Endothelial cell (in vitro differentiated cells): ENCODE results near the gene XYLT1. TPM values are rescaled to one million over a fixed set of nuclear protein-coding genes. Genes with fewer than 3 reads are reported as not detected.

Source experiments
- DNase-seq: peaks from one replicate; pipeline ENCODE4 v3.0.0; 2021; ENCODE audit warnings: low spot score
- H3K27ac Mint-ChIP-seq: one replicate; pipeline ENCODE4 v1.8.0; 2021; ENCODE audit warnings: mixed read lengths, inconsistent platforms; ENCODE audit not compliant: unreplicated experiment
- H3K27me3 Mint-ChIP-seq: one replicate; pipeline ENCODE4 v1.8.0; 2021; ENCODE audit warnings: mild to moderate bottlenecking, moderate library complexity, mixed read lengths, inconsistent platforms; ENCODE audit not compliant: unreplicated experiment
- H3K36me3 Mint-ChIP-seq: one replicate; pipeline ENCODE4 v1.8.0; 2021; ENCODE audit warnings: mild to moderate bottlenecking, low read depth, mixed read lengths, inconsistent platforms; ENCODE audit not compliant: unreplicated experiment
- H3K4me1 Mint-ChIP-seq: one replicate; pipeline ENCODE4 v1.8.0; 2021; ENCODE audit warnings: mild to moderate bottlenecking, mixed read lengths, inconsistent platforms; ENCODE audit not compliant: unreplicated experiment
- H3K4me3 Mint-ChIP-seq: one replicate; pipeline ENCODE4 v1.8.0; 2021; ENCODE audit warnings: mild to moderate bottlenecking, mixed read lengths, inconsistent platforms; ENCODE audit not compliant: unreplicated experiment
- H3K9me3 Mint-ChIP-seq: one replicate; pipeline ENCODE4 v1.8.0; 2021; ENCODE audit warnings: mixed read lengths, inconsistent platforms; ENCODE audit not compliant: unreplicated experiment
- total RNA-seq: library from RNA; stranded (reverse); fragmentation: NEBNext Ultra II Directional; extraction: Animal tissue kit (Norgen Biotek cat#: 25700); gene quantifications from one replicate; pipeline ENCODE4 v1.2.1, GENCODE V29; 2021; ENCODE audit not compliant: unreplicated experiment
- TF ChIP-seq, protein P1 (sequence below): fragments of 200-600 bp; sonication (generic); IDR thresholded peaks from one replicate; pipeline ENCODE4 v1.5.0; 2021; ENCODE audit warnings: antibody characterized with exemption; ENCODE audit not compliant: unreplicated experiment

The XYLT1 gene
- total RNA-seq, 1 donor from 2014 or later = 11.1 TPM

DNA sequence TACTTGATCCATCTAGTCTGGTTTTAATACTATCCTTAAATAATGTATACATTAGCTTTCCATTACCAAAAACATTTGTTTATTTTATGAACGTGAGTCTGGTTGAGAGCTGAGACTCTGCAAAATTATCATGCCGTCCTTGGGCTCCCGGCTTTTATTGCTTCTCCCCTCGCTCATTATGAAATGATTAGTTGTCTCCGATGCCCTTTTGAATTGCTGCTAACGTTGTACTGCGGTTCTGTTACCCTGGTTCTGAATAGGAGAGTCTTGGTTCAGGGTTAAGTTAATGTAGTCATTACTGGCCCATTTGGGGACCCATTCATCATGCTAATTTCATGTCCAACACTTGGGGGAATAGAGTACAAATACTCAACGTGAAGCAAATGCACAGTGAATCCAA lies 12.8 kb downstream of the XYLT1 start:
- peaks cover 4% of the 10 kb centered on the region for H3K4me1 Mint-ChIP-seq
- TF ChIP-seq, protein P1, sequence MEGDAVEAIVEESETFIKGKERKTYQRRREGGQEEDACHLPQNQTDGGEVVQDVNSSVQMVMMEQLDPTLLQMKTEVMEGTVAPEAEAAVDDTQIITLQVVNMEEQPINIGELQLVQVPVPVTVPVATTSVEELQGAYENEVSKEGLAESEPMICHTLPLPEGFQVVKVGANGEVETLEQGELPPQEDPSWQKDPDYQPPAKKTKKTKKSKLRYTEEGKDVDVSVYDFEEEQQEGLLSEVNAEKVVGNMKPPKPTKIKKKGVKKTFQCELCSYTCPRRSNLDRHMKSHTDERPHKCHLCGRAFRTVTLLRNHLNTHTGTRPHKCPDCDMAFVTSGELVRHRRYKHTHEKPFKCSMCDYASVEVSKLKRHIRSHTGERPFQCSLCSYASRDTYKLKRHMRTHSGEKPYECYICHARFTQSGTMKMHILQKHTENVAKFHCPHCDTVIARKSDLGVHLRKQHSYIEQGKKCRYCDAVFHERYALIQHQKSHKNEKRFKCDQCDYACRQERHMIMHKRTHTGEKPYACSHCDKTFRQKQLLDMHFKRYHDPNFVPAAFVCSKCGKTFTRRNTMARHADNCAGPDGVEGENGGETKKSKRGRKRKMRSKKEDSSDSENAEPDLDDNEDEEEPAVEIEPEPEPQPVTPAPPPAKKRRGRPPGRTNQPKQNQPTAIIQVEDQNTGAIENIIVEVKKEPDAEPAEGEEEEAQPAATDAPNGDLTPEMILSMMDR = no peak
- H3K27ac Mint-ChIP-seq = no peak overlapping the region
- no peak overlapping the region for H3K4me3 Mint-ChIP-seq
- H3K27me3 Mint-ChIP-seq = peaks cover 1% of the 10 kb centered on the region
- H3K9me3 Mint-ChIP-seq = no peaks in the 10 kb centered on the region
- no peaks in the 10 kb centered on the region for H3K36me3 Mint-ChIP-seq
- no peak for DNase-seq

DNA sequence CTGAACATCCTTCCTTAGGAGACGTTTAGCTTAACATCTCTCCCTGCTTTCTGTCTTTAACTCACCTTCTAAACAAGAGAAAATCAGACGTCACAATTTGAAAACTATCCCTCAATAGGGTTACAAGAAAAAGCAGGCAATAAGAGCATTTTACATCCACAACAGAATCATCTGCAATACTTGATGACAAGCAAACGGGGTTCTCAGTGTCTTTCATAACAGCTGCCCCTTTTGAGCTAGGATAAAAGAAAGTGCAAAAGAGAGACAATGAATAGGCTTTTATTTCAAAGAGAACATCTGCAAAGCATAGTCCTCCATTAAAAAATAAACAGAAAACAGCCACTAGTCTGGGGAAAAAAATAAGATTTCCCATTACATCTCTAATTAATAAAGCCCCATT lies 13.2 kb downstream of the XYLT1 start:
- no peak for DNase-seq
- H3K27ac Mint-ChIP-seq = no peak overlapping the region
- H3K4me1 Mint-ChIP-seq = no peaks in the 10 kb centered on the region
- H3K27me3 Mint-ChIP-seq = peaks cover 1% of the 10 kb centered on the region
- H3K36me3 Mint-ChIP-seq = no peaks in the 10 kb centered on the region
- no peak overlapping the region for H3K4me3 Mint-ChIP-seq
- H3K9me3 Mint-ChIP-seq = no peaks in the 10 kb centered on the region
- TF ChIP-seq, protein P1 = no peak

DNA sequence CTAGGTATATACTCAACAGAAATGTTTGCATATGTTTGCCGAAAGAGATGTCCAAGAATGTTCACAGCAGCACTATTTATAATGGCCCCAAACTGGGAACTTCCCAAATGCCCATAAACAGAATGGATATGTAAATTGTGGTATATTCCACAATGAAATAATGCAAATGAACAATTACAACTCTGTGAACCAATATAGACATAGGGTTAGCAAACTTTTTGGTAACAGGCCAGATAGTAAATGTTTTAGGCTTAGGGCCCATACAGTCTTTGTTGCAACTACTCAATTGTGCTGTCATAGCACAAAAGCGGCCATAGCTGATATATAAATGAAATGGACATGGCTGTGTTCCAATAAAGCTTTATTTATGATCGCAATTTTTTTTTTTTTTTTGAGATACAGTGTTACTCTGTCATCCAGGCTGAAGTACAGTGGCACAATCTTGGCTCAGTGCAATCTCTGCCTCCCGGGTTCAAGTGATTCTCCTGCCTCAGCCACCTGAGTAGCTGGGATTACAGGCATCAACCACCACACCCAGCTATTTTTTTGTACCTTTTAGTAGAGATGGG lies 16.5 kb downstream of the XYLT1 start:
- no peak for DNase-seq
- H3K4me1 Mint-ChIP-seq = no peaks in the 10 kb centered on the region
- no peak overlapping the region for H3K27ac Mint-ChIP-seq
- no peaks in the 10 kb centered on the region for H3K27me3 Mint-ChIP-seq
- TF ChIP-seq, protein P1 = no peak
- no peaks in the 10 kb centered on the region for H3K36me3 Mint-ChIP-seq
- H3K4me3 Mint-ChIP-seq = no peak overlapping the region
- H3K9me3 Mint-ChIP-seq = no peaks in the 10 kb centered on the region

DNA sequence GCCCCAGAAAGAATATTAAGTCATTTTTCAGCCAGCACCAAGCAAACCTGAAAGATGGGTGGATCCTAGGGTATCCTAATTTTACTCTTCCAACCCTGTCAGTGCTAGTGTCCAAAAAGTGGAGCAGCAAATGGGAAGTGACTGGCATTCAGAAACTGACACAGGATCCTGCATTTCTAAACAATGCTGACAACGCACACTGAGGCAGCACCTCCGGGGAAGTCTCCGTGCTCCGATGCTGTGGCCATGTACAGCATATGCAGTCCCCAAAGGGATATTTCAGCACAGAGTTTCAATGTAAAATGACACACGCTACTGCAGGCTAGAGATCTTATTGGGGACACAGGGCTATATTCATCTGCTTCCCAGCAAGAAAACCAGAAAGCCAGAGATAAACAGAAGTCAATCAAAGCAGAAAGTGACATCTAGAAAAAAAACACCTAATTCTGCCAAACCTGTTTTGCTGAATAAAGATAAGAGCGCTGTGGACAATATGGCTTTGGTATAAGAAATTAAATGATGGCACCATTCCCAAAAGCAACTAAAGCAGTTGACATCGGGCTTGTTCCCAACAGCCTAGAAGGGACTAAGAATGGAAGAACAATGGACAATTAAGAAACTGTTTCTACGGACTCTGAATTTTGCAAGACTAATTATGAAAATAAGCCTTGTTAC lies 17.3 kb downstream of the XYLT1 start:
- Mint-ChIP-seq H3K4me3 (no peak overlapping the region), H3K27me3 (no peaks in the 10 kb centered on the region), H3K4me1 (no peaks in the 10 kb centered on the region), H3K27ac (no peak overlapping the region), H3K36me3 (no peaks in the 10 kb centered on the region), H3K9me3 (no peaks in the 10 kb centered on the region)
- TF ChIP-seq, protein P1 = no peak
- no peak for DNase-seq

DNA sequence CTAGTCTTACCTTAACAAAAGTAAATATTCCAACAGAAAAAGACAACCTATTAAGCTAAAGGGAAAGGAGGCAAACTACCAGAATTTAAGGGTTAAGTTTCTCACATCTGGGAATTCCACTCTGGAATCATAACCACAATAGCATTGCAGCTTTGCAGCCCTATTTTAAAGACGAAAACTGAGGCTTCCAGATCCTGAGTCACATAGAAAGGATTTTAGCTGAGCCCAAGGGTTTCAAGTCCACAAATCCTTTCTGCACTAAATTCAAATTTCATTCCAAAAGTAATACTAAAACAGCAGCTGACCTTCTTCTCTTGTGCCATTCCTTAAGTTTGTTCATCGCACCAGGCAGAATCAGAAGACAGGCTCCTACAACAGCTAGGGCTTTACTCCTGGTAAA lies 17.8 kb downstream of the XYLT1 start:
- no peaks in the 10 kb centered on the region for H3K9me3 Mint-ChIP-seq
- H3K27ac Mint-ChIP-seq = no peak overlapping the region
- H3K36me3 Mint-ChIP-seq = no peaks in the 10 kb centered on the region
- TF ChIP-seq, protein P1 = no peak
- no peak for DNase-seq
- H3K4me1 Mint-ChIP-seq = no peaks in the 10 kb centered on the region
- H3K4me3 Mint-ChIP-seq = no peak overlapping the region
- no peaks in the 10 kb centered on the region for H3K27me3 Mint-ChIP-seq
